ENCODE results near the gene GPR35. TPM values are rescaled to one million over a fixed set of nuclear protein-coding genes. Genes with fewer than 3 reads are reported as not detected.
A peak's percentile ranks its signal among the peaks of the same experiment; 100 is the strongest.

Gene GPR35
- total RNA-seq, 1 donor from 2014 or later = 1.9 TPM

DNA sequence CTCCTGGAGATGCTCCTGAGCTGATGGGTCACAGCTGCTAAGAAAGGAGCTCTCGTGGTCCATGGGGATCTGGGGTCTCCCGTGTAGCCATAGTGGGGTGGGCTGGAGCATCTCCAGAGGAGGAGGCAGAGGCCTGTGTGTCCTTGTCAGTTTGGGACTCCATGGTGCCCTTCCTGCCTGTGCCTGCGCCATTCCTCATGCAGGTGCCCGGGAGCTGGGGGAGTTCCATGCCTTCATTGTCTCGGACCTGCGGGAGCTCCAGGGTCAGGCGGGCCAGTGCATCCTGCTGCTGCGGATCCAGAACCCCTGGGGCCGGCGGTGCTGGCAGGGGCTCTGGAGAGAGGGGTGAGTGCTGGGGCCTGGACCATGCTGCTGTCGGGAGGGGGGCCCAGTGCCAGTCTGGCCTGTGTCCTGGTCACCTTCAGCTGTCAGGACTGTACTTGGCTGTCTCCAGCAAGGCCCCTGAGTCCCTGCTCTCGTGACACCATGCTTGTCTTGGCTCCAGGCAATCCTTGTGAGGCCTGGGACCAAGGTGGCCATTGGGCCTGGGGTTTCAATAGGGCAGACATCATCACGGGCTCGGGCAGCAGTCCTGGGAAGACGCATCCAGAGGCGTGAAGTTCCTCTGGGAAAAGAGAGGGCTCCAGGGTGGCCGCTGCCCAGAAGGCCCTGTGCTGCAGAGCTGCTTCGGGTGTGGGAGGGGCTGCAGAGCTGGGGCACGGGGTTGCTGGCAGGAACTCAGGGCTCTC is 31.4 kb upstream of the GPR35 start:
- peak; percentile 89 for DNase-seq (ENCODE audit: low spot score)
- Mint-ChIP-seq H3K4me3 (ENCODE audit: unreplicated experiment) (no peak overlapping the region), H3K36me3 (ENCODE audit: low read depth) (peaks cover 2% of the 10 kb centered on the region), H3K4me1 (ENCODE audit: low read depth) (peaks cover 3% of the 10 kb centered on the region), H3K9me3 (ENCODE audit: low read depth) (no peaks in the 10 kb centered on the region), H3K27me3 (ENCODE audit: low read depth) (no peaks in the 10 kb centered on the region), H3K27ac (ENCODE audit: unreplicated experiment) (no peak overlapping the region)
- TF ChIP-seq, protein P1, sequence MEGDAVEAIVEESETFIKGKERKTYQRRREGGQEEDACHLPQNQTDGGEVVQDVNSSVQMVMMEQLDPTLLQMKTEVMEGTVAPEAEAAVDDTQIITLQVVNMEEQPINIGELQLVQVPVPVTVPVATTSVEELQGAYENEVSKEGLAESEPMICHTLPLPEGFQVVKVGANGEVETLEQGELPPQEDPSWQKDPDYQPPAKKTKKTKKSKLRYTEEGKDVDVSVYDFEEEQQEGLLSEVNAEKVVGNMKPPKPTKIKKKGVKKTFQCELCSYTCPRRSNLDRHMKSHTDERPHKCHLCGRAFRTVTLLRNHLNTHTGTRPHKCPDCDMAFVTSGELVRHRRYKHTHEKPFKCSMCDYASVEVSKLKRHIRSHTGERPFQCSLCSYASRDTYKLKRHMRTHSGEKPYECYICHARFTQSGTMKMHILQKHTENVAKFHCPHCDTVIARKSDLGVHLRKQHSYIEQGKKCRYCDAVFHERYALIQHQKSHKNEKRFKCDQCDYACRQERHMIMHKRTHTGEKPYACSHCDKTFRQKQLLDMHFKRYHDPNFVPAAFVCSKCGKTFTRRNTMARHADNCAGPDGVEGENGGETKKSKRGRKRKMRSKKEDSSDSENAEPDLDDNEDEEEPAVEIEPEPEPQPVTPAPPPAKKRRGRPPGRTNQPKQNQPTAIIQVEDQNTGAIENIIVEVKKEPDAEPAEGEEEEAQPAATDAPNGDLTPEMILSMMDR (IDR thresholded peaks at IDR 0.05) = no peak

- Mint-ChIP-seq H3K4me1 (ENCODE audit: low read depth) (no peaks in the 10 kb centered on the region), H3K27ac (ENCODE audit: unreplicated experiment) (no peak overlapping the region), H3K36me3 (ENCODE audit: low read depth) (peaks cover 2% of the 10 kb centered on the region), H3K4me3 (ENCODE audit: unreplicated experiment) (no peak overlapping the region), H3K9me3 (ENCODE audit: low read depth) (no peaks in the 10 kb centered on the region), H3K27me3 (ENCODE audit: low read depth) (no peaks in the 10 kb centered on the region)
- TF ChIP-seq, protein P1 (IDR thresholded peaks at IDR 0.05) = no peak
- DNase-seq (ENCODE audit: low spot score) = peak; percentile 90
These were observed 30.5 kb upstream of the GPR35 start for GRCh38 chr2:240594511-240595380.

- peak; percentile 81 for DNase-seq (ENCODE audit: low spot score)
These were observed 29.8 kb upstream of the GPR35 start for GRCh38 chr2:240595381-240596079.

DNA sequence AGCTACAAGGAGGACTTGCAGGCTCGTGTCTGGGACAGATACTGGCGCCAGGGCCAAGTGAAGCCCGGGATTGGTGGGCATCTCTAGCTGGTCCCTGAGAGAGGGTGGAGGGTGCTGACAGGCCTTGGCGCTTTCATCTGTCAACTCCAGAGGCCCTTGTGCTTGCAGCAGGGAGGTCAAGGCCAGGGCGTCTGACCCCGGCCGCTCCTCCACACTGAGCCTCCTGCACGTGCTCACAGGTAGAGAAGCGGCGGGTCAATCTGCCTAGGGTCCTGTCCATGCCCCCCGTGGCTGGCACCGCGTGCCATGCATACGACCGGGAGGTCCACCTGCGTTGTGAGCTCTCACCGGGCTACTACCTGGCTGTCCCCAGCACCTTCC is 29.2 kb upstream of the GPR35 start:
- DNase-seq (ENCODE audit: low spot score) = no peak
- no peak overlapping the region for H3K27ac Mint-ChIP-seq (ENCODE audit: unreplicated experiment)
- no peaks in the 10 kb centered on the region for H3K4me1 Mint-ChIP-seq (ENCODE audit: low read depth)

More at GRCh38 chr2:240595381-240596079, 29.8 kb upstream of the GPR35 start:
- no peaks in the 10 kb centered on the region for H3K9me3 Mint-ChIP-seq (ENCODE audit: low read depth)
- H3K36me3 Mint-ChIP-seq (ENCODE audit: low read depth) = peaks cover 3% of the 10 kb centered on the region
- H3K27ac Mint-ChIP-seq (ENCODE audit: unreplicated experiment) = no peak overlapping the region
- TF ChIP-seq, protein P1 (IDR thresholded peaks at IDR 0.05) = peak; percentile 43
- H3K4me1 Mint-ChIP-seq (ENCODE audit: low read depth) = no peaks in the 10 kb centered on the region
- H3K27me3 Mint-ChIP-seq (ENCODE audit: low read depth) = no peaks in the 10 kb centered on the region
- H3K4me3 Mint-ChIP-seq (ENCODE audit: unreplicated experiment) = no peak overlapping the region

More for the DNA sequence above, 29.2 kb upstream of the GPR35 start:
- Mint-ChIP-seq H3K9me3 (ENCODE audit: low read depth) (no peaks in the 10 kb centered on the region), H3K36me3 (ENCODE audit: low read depth) (peaks cover 3% of the 10 kb centered on the region), H3K4me3 (ENCODE audit: unreplicated experiment) (no peak overlapping the region), H3K27me3 (ENCODE audit: low read depth) (no peaks in the 10 kb centered on the region)
- TF ChIP-seq, protein P1 (IDR thresholded peaks at IDR 0.05) = no peak
